Lung microvascular endothelial cell (primary cell): ENCODE results near the gene GIGYF2. TPM values are rescaled to one million over a fixed set of nuclear protein-coding genes. Genes with fewer than 3 reads are reported as not detected.
"Not testable (repeated sequence)": the region's sequence is repeated elsewhere in the genome, so short reads cannot be mapped to it uniquely, and the experiment has no call there.

Experiments
- DNase-seq, 2 donors: peaks; one replicate each; pipeline versions ENCODE4 v3.0.0 to v3.0.0-alpha.2; 2010; ENCODE audit warnings: low read depth in 2 of 2
- total RNA-seq: library from RNA; depleted of rRNA; stranded (reverse); fragments of >200 nt; gene quantifications from 2 replicates; pipeline ENCODE4 v1.2.1, GENCODE V29; 2014

The GIGYF2 gene
- total RNA-seq, 1 donor from 2014 or later: 48.0 TPM

GRCh38 chr2:232810444-232810843 lies 113.3 kb downstream of the GIGYF2 start:
- no peak for DNase-seq

GRCh38 chr2:232815569-232815968 lies 118.4 kb downstream of the GIGYF2 start:
- DNase-seq: peak; percentile 19 to 27

DNA sequence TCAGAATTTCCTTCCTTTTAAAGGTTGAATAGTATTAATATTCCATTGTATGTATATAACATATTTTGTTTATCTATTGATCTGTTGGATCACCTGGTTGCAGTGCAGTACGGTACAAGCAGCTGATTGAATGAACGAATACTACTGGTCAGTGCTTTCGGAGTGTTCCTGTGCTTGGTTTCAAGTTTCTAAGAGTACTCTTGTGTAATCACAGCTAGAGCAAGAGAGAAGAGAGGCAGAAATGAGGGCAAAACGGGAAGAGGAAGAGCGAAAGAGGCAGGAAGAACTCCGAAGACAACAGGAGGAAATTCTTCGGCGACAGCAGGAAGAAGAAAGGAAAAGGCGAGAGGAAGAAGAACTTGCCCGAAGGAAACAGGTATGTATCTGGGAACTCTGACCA lies 119.5 kb downstream of the GIGYF2 start:
- DNase-seq: no peak

- no peak for DNase-seq
Measured at GRCh38 chr2:232817756-232818155, 120.6 kb downstream of the GIGYF2 start.

GRCh38 chr2:232829988-232830387 lies 132.9 kb downstream of the GIGYF2 start:
- no peak for DNase-seq

- no peak for DNase-seq
Measured at GRCh38 chr2:232831496-232831895, 134.4 kb downstream of the GIGYF2 start.

GRCh38 chr2:232833830-232834229 lies 136.7 kb downstream of the GIGYF2 start:
- DNase-seq: no peak

- DNase-seq: peak; percentile 39 to 42
Measured at GRCh38 chr2:232835687-232836208, 138.6 kb downstream of the GIGYF2 start.

GRCh38 chr2:232836934-232837333 lies 139.8 kb downstream of the GIGYF2 start:
- DNase-seq: no peak

DNA sequence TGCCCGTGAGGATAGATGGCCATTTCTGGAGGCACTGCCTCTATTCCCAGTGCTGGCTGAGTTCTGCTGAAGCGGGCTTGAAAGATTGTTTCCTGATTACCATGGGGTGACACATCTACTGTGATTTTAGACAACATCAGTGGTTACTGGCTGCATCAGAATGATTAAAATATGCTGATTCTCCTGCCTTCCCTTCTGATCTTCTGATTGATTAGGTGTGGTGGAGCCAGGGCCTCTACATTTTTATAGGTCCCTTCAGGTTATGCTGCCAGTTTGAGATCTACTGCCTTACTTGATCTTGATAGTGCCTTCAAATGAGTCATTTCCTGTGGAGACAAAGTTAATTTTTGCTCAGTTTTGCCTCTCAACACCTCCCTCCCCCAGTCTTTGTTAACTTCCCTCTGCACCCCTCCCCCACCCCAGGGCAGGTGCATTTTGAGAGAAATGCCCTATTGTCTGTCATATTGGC lies 141.3 kb downstream of the GIGYF2 start:
- peak in 1 of 2 donors; percentile 66 for DNase-seq

GRCh38 chr2:232839411-232840079 lies 142.4 kb downstream of the GIGYF2 start:
- peak; percentile 69 to 70 for DNase-seq

DNA sequence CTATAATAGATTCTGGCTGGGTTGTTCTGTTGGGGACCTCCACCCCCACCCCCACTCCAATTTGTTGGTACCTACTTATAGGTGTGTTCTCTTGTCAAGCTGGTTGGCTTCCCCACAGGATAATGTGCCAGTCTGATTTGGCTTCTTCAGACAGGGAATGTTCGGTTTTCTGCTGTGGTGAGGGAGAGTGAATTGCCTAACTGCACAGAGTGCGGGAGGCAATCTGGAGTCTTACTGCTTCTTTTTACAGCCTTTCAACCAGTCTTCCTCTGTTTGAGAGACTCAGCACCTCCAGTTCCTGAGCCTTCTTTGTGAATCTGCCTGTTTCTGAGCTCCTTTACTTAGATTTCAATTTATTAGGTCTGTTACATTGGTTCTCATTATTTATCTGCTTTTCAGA lies 145.6 kb downstream of the GIGYF2 start:
- DNase-seq: no peak

DNA sequence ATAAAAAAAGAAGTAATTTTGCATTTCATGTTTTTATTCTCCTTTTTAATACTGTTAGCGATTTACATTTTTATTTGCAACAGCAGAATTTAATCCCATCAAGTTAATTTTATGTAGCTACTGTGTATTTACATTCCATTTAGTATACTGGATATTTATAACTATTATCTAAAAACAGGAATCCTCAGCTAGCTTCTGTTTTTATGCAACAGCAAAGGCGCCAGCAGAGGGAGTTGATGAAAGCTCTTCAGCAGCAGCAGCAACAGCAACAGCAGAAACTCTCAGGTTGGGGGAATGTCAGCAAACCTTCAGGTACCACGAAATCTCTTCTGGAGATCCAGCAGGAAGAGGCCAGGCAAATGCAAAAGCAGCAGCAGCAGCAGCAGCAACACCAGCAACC lies 146.7 kb downstream of the GIGYF2 start:
- no peak for DNase-seq

DNA sequence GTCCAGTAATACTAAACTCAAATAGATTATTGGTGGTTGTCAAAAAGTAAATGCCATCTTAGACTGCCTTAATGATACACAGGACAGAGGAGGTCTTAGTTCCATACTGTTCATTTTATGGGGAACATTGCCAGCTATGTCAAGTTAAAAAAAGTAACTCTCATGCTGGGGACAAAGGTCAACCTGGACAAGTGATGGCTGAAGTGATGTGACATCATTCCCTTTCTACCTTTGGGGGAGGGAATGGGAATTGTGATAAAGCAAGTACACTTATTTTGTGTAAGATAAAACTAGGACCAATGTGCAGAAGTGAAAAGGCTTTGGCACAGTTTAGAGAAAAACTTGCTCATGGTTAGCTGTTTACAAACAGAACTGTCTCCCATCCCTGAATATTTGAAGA lies 148.9 kb downstream of the GIGYF2 start:
- DNase-seq: no peak

DNA sequence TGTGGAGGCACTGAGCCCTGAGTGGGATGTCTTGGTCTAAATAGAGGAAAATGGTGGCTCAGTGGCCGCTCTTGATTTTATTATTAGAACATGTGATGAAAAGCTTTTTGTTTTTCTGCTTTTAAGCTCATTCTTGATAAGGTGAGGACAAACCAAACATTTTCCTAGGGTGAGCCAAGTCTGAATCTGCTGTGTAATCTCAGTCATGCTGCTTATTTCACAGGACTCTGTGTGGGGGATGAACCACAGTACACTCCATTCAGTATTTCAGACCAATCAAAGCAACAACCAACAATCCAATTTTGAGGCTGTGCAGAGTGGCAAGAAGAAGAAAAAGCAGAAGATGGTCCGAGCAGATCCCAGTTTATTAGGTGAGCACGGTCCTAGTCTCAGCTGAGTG lies 152.9 kb downstream of the GIGYF2 start:
- no peak for DNase-seq

DNA sequence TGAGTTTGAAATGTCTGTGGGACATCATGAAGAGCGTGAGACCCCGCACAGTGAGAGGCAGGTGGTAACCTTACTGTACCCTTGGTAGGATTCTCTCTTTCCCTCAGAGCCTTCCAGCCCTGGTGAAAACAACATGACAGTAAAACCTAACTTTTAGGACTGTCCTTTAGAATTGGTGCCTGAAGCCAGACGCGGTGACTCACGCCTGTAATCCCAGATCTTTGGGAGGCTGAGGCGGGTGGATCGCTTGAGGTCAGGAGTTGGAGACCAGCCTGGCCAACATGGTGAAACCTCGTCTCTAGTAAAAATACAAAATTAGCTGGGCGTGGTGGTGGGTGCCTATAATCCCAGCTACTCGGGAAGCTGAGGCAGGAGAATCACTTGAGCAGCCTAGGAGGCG lies 154.9 kb downstream of the GIGYF2 start:
- DNase-seq: not testable (repeated sequence)

DNA sequence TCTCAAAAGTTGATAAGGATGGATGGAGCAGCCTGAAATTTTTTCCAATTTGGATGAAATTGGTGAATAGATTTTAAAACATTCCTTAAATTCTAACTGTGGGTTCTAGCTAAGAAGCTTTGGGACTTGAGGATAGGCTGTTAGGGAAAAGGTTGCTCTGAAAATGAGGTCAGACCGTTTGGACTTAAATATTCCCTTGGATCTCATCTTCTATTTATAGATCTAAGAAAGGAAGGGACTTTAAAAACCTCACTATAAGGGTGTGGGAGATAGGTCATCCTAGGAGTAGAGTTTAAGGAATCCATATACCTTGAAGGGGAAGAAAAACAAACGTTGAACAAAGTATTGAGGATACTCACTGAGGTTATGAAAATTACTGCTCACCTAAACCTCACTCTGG lies 155.5 kb downstream of the GIGYF2 start:
- DNase-seq: no peak

DNA sequence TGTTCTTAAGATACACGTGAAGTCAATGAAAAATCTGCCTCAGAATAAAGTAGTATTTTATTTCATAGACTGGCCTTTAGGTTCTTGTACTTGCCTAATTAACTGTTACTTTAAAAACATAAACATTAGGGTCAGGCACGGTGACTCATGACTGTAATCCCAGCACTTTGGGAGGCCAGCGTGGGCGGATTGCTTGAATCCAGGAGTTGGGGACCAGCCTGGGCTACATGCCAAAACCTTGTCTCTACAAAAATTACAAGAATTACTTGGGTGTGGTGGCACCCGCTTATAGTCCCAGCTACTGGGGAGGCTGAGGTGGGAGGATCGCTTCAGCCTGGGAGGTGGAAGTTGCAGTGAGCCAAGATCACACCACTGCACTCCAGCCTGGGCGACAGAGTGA lies 157.0 kb downstream of the GIGYF2 start:
- DNase-seq: peak in 1 of 2 donors; percentile 73

DNA sequence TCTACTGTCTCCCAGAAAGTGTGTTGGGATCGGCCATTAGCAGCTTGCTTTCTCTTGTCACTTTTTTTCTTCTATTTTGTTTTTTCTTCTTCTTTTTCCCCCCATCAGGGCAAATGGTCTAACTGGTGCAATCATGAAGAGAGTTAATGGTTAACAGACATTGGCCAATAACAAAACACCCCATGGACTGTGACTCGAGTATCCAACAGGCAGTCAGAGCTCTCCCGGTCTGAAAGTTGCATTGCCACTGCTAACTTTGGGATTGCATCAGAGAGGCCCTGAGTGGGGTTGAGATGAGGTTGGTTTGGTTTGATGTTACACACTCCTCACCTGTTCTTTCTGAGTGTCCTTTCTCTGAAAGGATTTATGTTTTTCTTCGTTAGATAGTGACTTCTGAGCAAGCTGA lies 160.0 kb downstream of the GIGYF2 start:
- DNase-seq: no peak

- DNase-seq: no peak
Measured at GRCh38 chr2:232859385-232859916, 162.3 kb downstream of the GIGYF2 start.

DNA sequence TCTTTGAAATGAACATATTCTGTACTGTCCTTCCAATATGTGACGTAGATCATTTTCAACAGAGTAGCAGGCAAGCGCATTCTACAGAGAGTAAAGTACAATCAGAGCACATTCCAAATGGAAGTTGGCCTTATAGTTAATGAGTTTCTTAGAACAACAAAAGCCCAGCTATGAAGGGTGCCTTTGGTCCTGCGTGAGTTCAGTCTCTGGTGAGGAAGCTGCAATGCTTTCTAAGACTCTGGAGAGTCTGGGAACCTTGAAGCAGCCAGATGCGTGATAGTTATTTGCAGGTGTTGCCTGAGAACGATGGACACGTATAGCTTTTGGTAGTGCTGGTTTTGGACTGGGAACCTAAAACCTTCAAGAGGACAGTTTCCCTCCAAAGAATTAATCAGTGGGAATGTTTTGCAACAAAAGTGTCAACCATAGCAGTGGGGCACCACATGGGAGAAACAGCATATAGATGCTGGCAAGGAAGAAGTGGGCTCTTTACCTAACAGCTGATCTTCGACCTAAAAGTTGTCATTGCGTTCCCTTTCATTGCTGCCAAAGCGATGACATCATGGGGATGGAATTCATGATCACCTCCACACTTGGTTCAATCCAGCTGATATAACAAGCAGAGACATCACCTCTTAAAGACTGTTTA lies 163.6 kb downstream of the GIGYF2 start:
- no peak for DNase-seq

- DNase-seq: no peak
Measured at GRCh38 chr2:232861353-232861752, 164.2 kb downstream of the GIGYF2 start.

DNA sequence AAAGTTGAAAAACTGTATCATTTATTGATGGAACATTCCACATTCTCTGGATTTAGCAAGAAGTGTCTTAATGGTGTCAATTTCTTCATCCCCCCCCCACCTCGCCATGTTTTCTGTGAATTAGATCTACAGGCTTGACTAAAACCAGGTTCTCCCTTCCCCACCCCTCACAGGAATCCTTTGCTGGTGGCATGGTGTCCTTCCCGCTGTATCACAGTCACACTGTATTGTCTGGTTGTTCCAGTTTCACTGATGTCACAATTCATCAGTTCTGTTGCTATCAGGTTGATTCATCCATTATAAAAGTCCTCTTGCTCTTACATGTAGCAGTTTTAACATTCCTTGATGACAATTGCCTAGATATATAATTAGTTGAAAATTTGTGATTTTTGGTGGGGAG lies 166.9 kb downstream of the GIGYF2 start:
- no peak for DNase-seq
